ENCODE results near the gene LARP6. TPM values are rescaled to one million over a fixed set of nuclear protein-coding genes. Genes with fewer than 3 reads are reported as not detected.

Gene LARP6
- total RNA-seq, 6 experiments from 2014 or later = 105 to 121 (median 115) TPM

DNA sequence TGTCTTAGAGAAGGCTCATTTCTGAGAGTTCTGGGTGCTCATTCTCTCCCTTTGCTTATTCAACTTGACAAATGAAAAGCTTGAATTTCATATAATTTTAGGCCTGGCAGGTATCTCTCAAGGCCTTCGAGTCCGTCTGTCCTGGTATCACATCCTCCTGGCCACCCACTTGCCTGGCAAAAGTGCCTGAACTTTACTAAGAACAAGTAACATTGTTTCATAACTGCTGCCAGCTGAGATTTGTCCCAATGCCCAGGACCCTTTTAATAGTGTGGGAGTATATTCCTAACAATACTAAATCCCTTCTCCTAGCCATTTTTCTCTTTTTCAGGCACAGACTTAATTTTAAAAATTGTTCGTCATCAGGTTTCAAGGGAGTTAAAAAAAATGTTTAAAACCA is 18.1 kb downstream of the LARP6 start:
- no peaks in the 10 kb centered on the region for H3K9me3 Mint-ChIP-seq
- H3K4me1 Mint-ChIP-seq (ENCODE audit: low read depth) = peaks cover 40% of the 10 kb centered on the region
- no peak for TF ChIP-seq CTCF (IDR thresholded peaks at IDR 0.05)
- no peak overlapping the region for H3K4me3 Mint-ChIP-seq
- peaks cover 53% of the 10 kb centered on the region for H3K36me3 Mint-ChIP-seq (ENCODE audit: low read depth)
- no peak for DNase-seq
- H3K27ac Mint-ChIP-seq = no peak overlapping the region
- H3K27me3 Mint-ChIP-seq (ENCODE audit: insufficient read depth) = no peaks in the 10 kb centered on the region

DNA sequence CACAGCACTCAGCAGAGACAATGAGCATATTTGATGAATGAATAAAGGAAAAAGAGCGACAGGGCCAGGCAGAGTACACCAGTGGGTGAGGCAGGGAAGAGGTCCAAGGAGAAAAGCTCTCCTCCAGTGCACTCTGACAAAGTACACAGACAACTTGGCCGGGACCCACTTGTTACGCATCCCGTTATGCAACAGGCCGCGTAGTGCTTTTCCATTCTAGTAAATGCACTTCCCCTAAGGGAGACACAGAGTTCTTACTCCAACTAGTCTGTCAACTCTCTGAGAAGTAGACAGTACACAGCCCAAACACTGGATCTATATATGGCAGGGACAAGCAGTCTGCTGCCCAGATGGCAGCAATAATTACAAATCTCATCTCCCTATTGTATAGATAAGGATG is 18.5 kb downstream of the LARP6 start:
- H3K4me3 Mint-ChIP-seq = no peak overlapping the region
- no peak for TF ChIP-seq CTCF (IDR thresholded peaks at IDR 0.05)
- H3K27me3 Mint-ChIP-seq (ENCODE audit: insufficient read depth) = no peaks in the 10 kb centered on the region
- DNase-seq = no peak
- H3K4me1 Mint-ChIP-seq (ENCODE audit: low read depth) = peaks cover 44% of the 10 kb centered on the region
- no peaks in the 10 kb centered on the region for H3K9me3 Mint-ChIP-seq
- peaks cover 53% of the 10 kb centered on the region for H3K36me3 Mint-ChIP-seq (ENCODE audit: low read depth)
- peak overlapping the region; percentile 19; the same call in 1 of the 2 replicates for H3K27ac Mint-ChIP-seq

- no peaks in the 10 kb centered on the region for H3K9me3 Mint-ChIP-seq
- no peak overlapping the region for H3K4me3 Mint-ChIP-seq
- no peak for TF ChIP-seq CTCF (IDR thresholded peaks at IDR 0.05)
- H3K27ac Mint-ChIP-seq = peak overlapping the region; percentile 19; the same call in 1 of the 2 replicates
- H3K27me3 Mint-ChIP-seq (ENCODE audit: insufficient read depth) = no peaks in the 10 kb centered on the region
- H3K36me3 Mint-ChIP-seq (ENCODE audit: low read depth) = peaks cover 51% of the 10 kb centered on the region
- H3K4me1 Mint-ChIP-seq (ENCODE audit: low read depth) = peaks cover 44% of the 10 kb centered on the region
- DNase-seq = no peak
These were observed 19.0 kb downstream of the LARP6 start for GRCh38 chr15:70834999-70835398.

- peak; percentile 48 for DNase-seq
- Mint-ChIP-seq H3K27ac (peak overlapping the region; percentile 88), H3K36me3 (ENCODE audit: low read depth) (peaks cover 50% of the 10 kb centered on the region), H3K27me3 (ENCODE audit: insufficient read depth) (no peaks in the 10 kb centered on the region), H3K4me1 (ENCODE audit: low read depth) (peaks cover 44% of the 10 kb centered on the region), H3K4me3 (peak overlapping the region; percentile 20; the same call in 1 of the 2 replicates), H3K9me3 (no peaks in the 10 kb centered on the region)
- TF ChIP-seq CTCF (IDR thresholded peaks at IDR 0.05) = no peak
These were observed 19.8 kb downstream of the LARP6 start for GRCh38 chr15:70833861-70834765.

- Mint-ChIP-seq H3K9me3 (no peaks in the 10 kb centered on the region), H3K4me3 (peak overlapping the region; percentile 20; the same call in 1 of the 2 replicates)
These were observed 20.5 kb downstream of the LARP6 start for GRCh38 chr15:70833422-70833821.

More at GRCh38 chr15:70833422-70833821, 20.5 kb downstream of the LARP6 start:
- Mint-ChIP-seq H3K27ac (peak overlapping the region; percentile 88), H3K4me1 (ENCODE audit: low read depth) (peaks cover 45% of the 10 kb centered on the region), H3K36me3 (ENCODE audit: low read depth) (peaks cover 50% of the 10 kb centered on the region), H3K27me3 (ENCODE audit: insufficient read depth) (no peaks in the 10 kb centered on the region)
- no peak for DNase-seq
- no peak for TF ChIP-seq CTCF (IDR thresholded peaks at IDR 0.05)
